Keratinocyte (primary cell): ENCODE results near the gene UPP2. TPM values are rescaled to one million over a fixed set of nuclear protein-coding genes. Genes with fewer than 3 reads are reported as not detected.

Source experiments
- DNase-seq: peaks from one replicate; pipeline ENCODE4 v3.0.0-alpha.2; 2011; ENCODE audit warnings: low read depth, missing footprints, low spot score
- FAIRE-seq: peaks from 2 replicates; lab custom pipeline; 2011; peaks lifted over from hg19 to GRCh38; lab: Jason Lieb, UNC
- H2AFZ ChIP-seq: 2 replicates; pipeline ENCODE4 v1.6.0; 2012; ENCODE audit warnings: low read length, control low read depth, inconsistent platforms; ENCODE audit not compliant: control insufficient read depth
- H3K27ac ChIP-seq: 2 replicates; pipeline ENCODE4 v1.5.1; 2011; ENCODE audit warnings: low read length; ENCODE audit not compliant: control insufficient read depth, insufficient read depth
- H3K27me3 ChIP-seq: 3 replicates; pipeline ENCODE4 v1.6.0; 2011; ENCODE audit warnings: low read length; ENCODE audit not compliant: control insufficient read depth, insufficient read depth; ENCODE audit errors: extremely low read depth
- H3K36me3 ChIP-seq, 2 experiments: 2 replicates in 1 of 2; 3 replicates in 1 of 2; pipeline ENCODE4 v1.5.1; 2011; ENCODE audit warnings: low read length in 2 of 2, mild to moderate bottlenecking in 1 of 2; ENCODE audit not compliant: control insufficient read depth in 2 of 2, insufficient read depth in 2 of 2; ENCODE audit errors: extremely low read depth in 1 of 2
- H3K4me1 ChIP-seq: 3 replicates; pipeline ENCODE4 v1.5.1; 2011; ENCODE audit warnings: low read length; ENCODE audit not compliant: control insufficient read depth, insufficient read depth; ENCODE audit errors: extremely low read depth
- H3K4me2 ChIP-seq: 3 replicates; pipeline ENCODE4 v1.6.0; 2011; ENCODE audit warnings: low read depth, low read length; ENCODE audit not compliant: control insufficient read depth, insufficient read depth; ENCODE audit errors: extremely low read depth
- H3K4me3 ChIP-seq, 3 experiments: fragments of 200-600 bp in 1 of 3; sonication (generic) in 1 of 3; 2 replicates in 2 of 3; 3 replicates in 1 of 3; pipeline ENCODE4 v1.5.1; 2011 to 2016; ENCODE audit warnings: low read length in 3 of 3, mild to moderate bottlenecking in 3 of 3, control low read depth in 2 of 3, inconsistent platforms in 1 of 3, low read depth in 1 of 3, mixed read lengths in 1 of 3, mixed run types in 1 of 3, moderate library complexity in 1 of 3; ENCODE audit not compliant: control insufficient read depth in 2 of 3, insufficient read depth in 2 of 3; ENCODE audit errors: extremely low read depth in 1 of 3
- H3K79me2 ChIP-seq: 2 replicates; pipeline ENCODE4 v1.6.0; 2012; ENCODE audit warnings: low read length; ENCODE audit not compliant: control insufficient read depth, insufficient read depth
- H3K9ac ChIP-seq: 3 replicates; pipeline ENCODE4 v1.6.0; 2011; ENCODE audit warnings: low read length; ENCODE audit not compliant: control insufficient read depth, insufficient read depth; ENCODE audit errors: extremely low read depth
- H3K9me1 ChIP-seq: 3 replicates; pipeline ENCODE4 v1.6.0; 2011; ENCODE audit warnings: low read length; ENCODE audit not compliant: control insufficient read depth, insufficient read depth; ENCODE audit errors: extremely low read depth
- H3K9me3 ChIP-seq: 2 replicates; pipeline ENCODE4 v1.5.1; 2012; ENCODE audit warnings: low read depth, low read length; ENCODE audit not compliant: control insufficient read depth
- H4K20me1 ChIP-seq: 3 replicates; pipeline ENCODE4 v1.6.0; 2011; ENCODE audit warnings: low read length; ENCODE audit not compliant: control insufficient read depth, insufficient read depth; ENCODE audit errors: extremely low read depth
- CTCF ChIP-seq, 3 experiments: IDR thresholded peaks in 1 of 3; conservative IDR thresholded peaks in 1 of 3; optimal IDR thresholded peaks in 1 of 3; 2 replicates in 2 of 3; 3 replicates in 1 of 3; pipeline versions ENCODE3 to v1.5.1; 2011; ENCODE audit warnings: low read length in 3 of 3, mild to moderate bottlenecking in 3 of 3, moderate library complexity in 2 of 3, control low read depth in 1 of 3, inconsistent platforms in 1 of 3; ENCODE audit not compliant: insufficient read depth in 2 of 3; ENCODE audit errors: extremely low read depth in 1 of 3
- EZH2 ChIP-seq: IDR thresholded peaks from one replicate; pipeline ENCODE4 v1.6.1; 2012; ENCODE audit warnings: inconsistent platforms, mild to moderate bottlenecking, low read length, moderate library complexity
- dilution Hi-C: fragments of 300-500 bp; cut with MboI; formaldehyde crosslinking; loops from one replicate; pipeline ENCODE4 v1.7.0; 2020; ENCODE audit warnings: low sequenced_read_pairs; ENCODE audit not compliant: extremely low pct_ligation_motif_present
- polyA plus RNA-seq, 5 experiments: library from polyadenylated mRNA; depleted of rRNA in 3 of 5; stranded (reverse) in 3 of 5; stranded (forward) in 1 of 5; unstranded in 1 of 5; fragments of >200 nt; gene quantifications; 1 replicate in 1 of 5; 2 replicates in 3 of 5; 3 replicates in 1 of 5; pipeline versions ENCODE4 v1.2.1 to v1.2.3, GENCODE V29; 2011 to 2012; ENCODE audit warnings: missing spikeins in 2 of 5, low read depth in 1 of 5, low replicate concordance in 1 of 5

Gene UPP2
- polyA plus RNA-seq, 1 donor (not counting 4 experiments of a cell fraction or from before 2014, with no cell fraction given): not detected

- DNase-seq (no peak), FAIRE-seq (no peak)
- Histone ChIP-seq H3K4me1 (no peaks in the 10 kb centered on the region), H3K27ac (no peak overlapping the region), H3K36me3 (no peaks in the 10 kb centered on the region), H3K27me3 (no peaks in the 10 kb centered on the region), H4K20me1 (no peaks in the 10 kb centered on the region), H3K4me2 (no peak overlapping the region), H2AFZ (no peak overlapping the region), H3K9me3 (no peaks in the 10 kb centered on the region), H3K4me3 (no peak overlapping the region), H3K9ac (no peak overlapping the region), H3K9me1 (no peaks in the 10 kb centered on the region), H3K79me2 (no peaks in the 10 kb centered on the region)
- dilution Hi-C loops: no loop called here
- TF ChIP-seq EZH2 (no peak), CTCF (optimal IDR thresholded peaks at IDR 0.05 in 1 of 3, IDR thresholded peaks at IDR 0.05 in 1 of 3, conservative IDR thresholded peaks at IDR 0.05 in 1 of 3; ENCODE audit: extremely low read depth in 1 of 3, insufficient read depth in 2 of 3, low read length in 3 of 3) (no peak)
These were observed 35.5 kb upstream of the UPP2 start for GRCh38 chr2:158066046-158066713.

GRCh38 chr2:158071018-158071417 is 30.7 kb upstream of the UPP2 start:
- Histone ChIP-seq H2AFZ (no peak overlapping the region), H3K9me3 (no peaks in the 10 kb centered on the region), H3K4me2 (no peak overlapping the region), H3K9ac (no peak overlapping the region), H4K20me1 (no peaks in the 10 kb centered on the region), H3K36me3 (no peaks in the 10 kb centered on the region), H3K4me1 (no peaks in the 10 kb centered on the region), H3K9me1 (no peaks in the 10 kb centered on the region), H3K27me3 (peaks cover 9% of the 10 kb centered on the region), H3K4me3 (no peak overlapping the region), H3K79me2 (no peaks in the 10 kb centered on the region), H3K27ac (no peak overlapping the region)
- FAIRE-seq (no peak), DNase-seq (no peak)
- no peak for TF ChIP-seq EZH2
- no peak for TF ChIP-seq CTCF (optimal IDR thresholded peaks at IDR 0.05 in 1 of 3, IDR thresholded peaks at IDR 0.05 in 1 of 3, conservative IDR thresholded peaks at IDR 0.05 in 1 of 3; ENCODE audit: extremely low read depth in 1 of 3, insufficient read depth in 2 of 3, low read length in 3 of 3)
- dilution Hi-C loops: no loop called here
